CD4-positive, alpha-beta memory T cell (primary cell): ENCODE results near the gene GAPT. TPM values are rescaled to one million over a fixed set of nuclear protein-coding genes. Genes with fewer than 3 reads are reported as not detected.

Experiments used
- CTCF ChIA-PET: fragments of 350-600 bp; sonication (Branson Sonifier 250); formaldehyde crosslinking; loops from one replicate; lab custom pipeline; 2021; ENCODE audit warnings: inconsistent platforms; ENCODE audit not compliant: partially characterized antibody; lab: Charles Lee
- POLR2A ChIA-PET: fragments of 350-600 bp; sonication (Branson Sonifier 250); formaldehyde crosslinking; loops from one replicate; lab custom pipeline; 2021; ENCODE audit not compliant: partially characterized antibody; lab: Charles Lee
- DNase-seq, 5 donors: peaks; one replicate each; pipeline versions ENCODE4 v3.0.0 to v3.0.0-alpha.2; 2020 to 2022; ENCODE audit warnings: mixed read lengths in 1 of 5
- H3K27ac ChIP-seq: one replicate; pipeline ENCODE4 v1.7.0; 2013; ENCODE audit warnings: low read depth, low read length
- H3K27me3 ChIP-seq: 2 replicates; pipeline ENCODE4 v1.7.0; 2013; ENCODE audit warnings: mild to moderate bottlenecking, low read length, moderate library complexity; ENCODE audit not compliant: insufficient read depth
- H3K36me3 ChIP-seq: 2 replicates; pipeline ENCODE4 v1.7.0; 2013; ENCODE audit warnings: mild to moderate bottlenecking, low read length, moderate library complexity; ENCODE audit not compliant: insufficient read depth
- H3K4me1 ChIP-seq: 2 replicates; pipeline ENCODE4 v1.7.0; 2013; ENCODE audit warnings: mild to moderate bottlenecking, low read length, moderate library complexity; ENCODE audit not compliant: insufficient read depth
- H3K4me3 ChIP-seq, 2 donors: one replicate each; pipeline ENCODE4 v1.7.0; 2013; ENCODE audit warnings: low read length in 2 of 2, mild to moderate bottlenecking in 1 of 2
- H3K9me3 ChIP-seq, 2 donors: one replicate each; pipeline ENCODE4 v1.7.0; 2013; ENCODE audit warnings: low read length in 2 of 2, control low read depth in 1 of 2; ENCODE audit not compliant: control insufficient read depth in 1 of 2
- H3K27ac Mint-ChIP-seq, 7 donors: one replicate each; pipeline ENCODE4 v1.8.0; 2020 to 2021; ENCODE audit warnings: mixed read lengths in 7 of 7, mild to moderate bottlenecking in 6 of 7, inconsistent platforms in 3 of 7, moderate library complexity in 3 of 7
- H3K27me3 Mint-ChIP-seq, 2 donors: one replicate each; pipeline ENCODE4 v1.8.0; 2020 to 2021; ENCODE audit warnings: mixed read lengths in 2 of 2
- H3K36me3 Mint-ChIP-seq, 2 donors: one replicate each; pipeline ENCODE4 v1.8.0; 2020 to 2021; ENCODE audit warnings: mixed read lengths in 2 of 2, inconsistent platforms in 1 of 2, mild to moderate bottlenecking in 1 of 2
- H3K4me1 Mint-ChIP-seq, 4 donors: one replicate each; pipeline ENCODE4 v1.8.0; 2020 to 2021; ENCODE audit warnings: mixed read lengths in 4 of 4, mild to moderate bottlenecking in 1 of 4
- H3K4me3 Mint-ChIP-seq, 8 donors: one replicate each; pipeline ENCODE4 v1.8.0; 2020 to 2021; ENCODE audit warnings: mixed read lengths in 8 of 8, mild to moderate bottlenecking in 7 of 8, moderate library complexity in 6 of 8, inconsistent platforms in 3 of 8
- H3K9me3 Mint-ChIP-seq, 8 donors: one replicate each; pipeline ENCODE4 v1.8.0; 2020 to 2021; ENCODE audit warnings: mixed read lengths in 8 of 8, mild to moderate bottlenecking in 5 of 8, inconsistent platforms in 3 of 8, moderate library complexity in 1 of 8
- intact Hi-C: fragments of 100-400 bp; cut with micrococcal nuclease; formaldehyde crosslinking; loops from one replicate; pipeline ENCODE4 v1.15.1; 2023
- polyA plus RNA-seq, 2 donors: library from polyadenylated mRNA; unstranded; fragments of 300-500 nt; fragmentation: Illumina TruSeq; gene quantifications; one replicate each; pipeline ENCODE4 v1.2.3, GENCODE V29; 2021
- total RNA-seq, 2 experiments: library from RNA; stranded (reverse); gene quantifications; one replicate each; pipeline ENCODE4 v1.2.3, GENCODE V29; 2021

The GAPT gene
- total and polyA plus RNA-seq, 4 experiments from 2014 or later: 2.0 TPM; not detected in 3

GRCh38 chr5:58501778-58502417 lies 10.7 kb downstream of the GAPT start:
- no peaks in the 10 kb centered on the region for H3K36me3 Mint-ChIP-seq
- Histone ChIP-seq H3K4me1 (no peaks in the 10 kb centered on the region), H3K9me3 (no peaks in the 10 kb centered on the region), H3K27ac (no peak overlapping the region), H3K36me3 (no peaks in the 10 kb centered on the region), H3K27me3 (no peaks in the 10 kb centered on the region), H3K4me3 (no peak overlapping the region)
- ChIA-PET CTCF (no interaction called here), POLR2A (no interaction called here)
- intact Hi-C loops: no loop called here
- H3K4me1 Mint-ChIP-seq: peaks cover 0 to 5% (median 3%) of the 10 kb centered on the region in 4 donors
- H3K27me3 Mint-ChIP-seq: peaks cover 14 to 20% of the 10 kb centered on the region in 2 donors
- H3K4me3 Mint-ChIP-seq: no peak overlapping the region
- no peak for DNase-seq
- H3K9me3 Mint-ChIP-seq: peaks cover 0 to 3% (median 0%) of the 10 kb centered on the region in 8 donors
- no peak overlapping the region for H3K27ac Mint-ChIP-seq

GRCh38 chr5:58503390-58504046 lies 12.3 kb downstream of the GAPT start:
- H3K4me3 Mint-ChIP-seq: no peak overlapping the region
- no peak overlapping the region for H3K4me3 ChIP-seq
- H3K27me3 ChIP-seq: no peaks in the 10 kb centered on the region
- peaks cover 14 to 18% of the 10 kb centered on the region in 2 donors for H3K27me3 Mint-ChIP-seq
- DNase-seq: no peak
- POLR2A ChIA-PET: no interaction called here
- H3K9me3 ChIP-seq: no peaks in the 10 kb centered on the region
- H3K27ac Mint-ChIP-seq: no peak overlapping the region
- CTCF ChIA-PET: no interaction called here
- intact Hi-C loops: no loop called here
- H3K36me3 ChIP-seq: no peaks in the 10 kb centered on the region
- H3K4me1 ChIP-seq: no peaks in the 10 kb centered on the region
- no peak overlapping the region for H3K27ac ChIP-seq
- peaks cover 0 to 5% (median 3%) of the 10 kb centered on the region in 4 donors for H3K4me1 Mint-ChIP-seq
- no peaks in the 10 kb centered on the region for H3K36me3 Mint-ChIP-seq
- H3K9me3 Mint-ChIP-seq: peaks cover 0 to 3% (median 0%) of the 10 kb centered on the region in 8 donors

- no peaks in the 10 kb centered on the region for H3K36me3 Mint-ChIP-seq
- CTCF ChIA-PET: no interaction called here
- POLR2A ChIA-PET: no interaction called here
- H3K4me1 Mint-ChIP-seq: peaks cover 0 to 3% (median 2%) of the 10 kb centered on the region in 4 donors
- Histone ChIP-seq H3K4me1 (no peaks in the 10 kb centered on the region), H3K36me3 (no peaks in the 10 kb centered on the region), H3K27ac (no peak overlapping the region), H3K27me3 (no peaks in the 10 kb centered on the region), H3K9me3 (no peaks in the 10 kb centered on the region), H3K4me3 (no peak overlapping the region)
- no peak for DNase-seq
- H3K9me3 Mint-ChIP-seq: peaks cover 0 to 3% (median 0%) of the 10 kb centered on the region in 8 donors
- intact Hi-C loops: no loop called here
- H3K27ac Mint-ChIP-seq: no peak overlapping the region
- peaks cover 14 to 16% of the 10 kb centered on the region in 2 donors for H3K27me3 Mint-ChIP-seq
- no peak overlapping the region for H3K4me3 Mint-ChIP-seq
Measured at GRCh38 chr5:58504766-58505165, 13.5 kb downstream of the GAPT start.

- H3K9me3 ChIP-seq: no peaks in the 10 kb centered on the region
- Mint-ChIP-seq H3K27me3 (peaks cover 14 to 15% of the 10 kb centered on the region in 2 donors), H3K27ac (no peak overlapping the region), H3K4me1 (no peaks in the 10 kb centered on the region), H3K36me3 (no peaks in the 10 kb centered on the region), H3K4me3 (no peak overlapping the region), H3K9me3 (peaks cover 0 to 3% (median 0%) of the 10 kb centered on the region in 8 donors)
- no peaks in the 10 kb centered on the region for H3K36me3 ChIP-seq
- no peaks in the 10 kb centered on the region for H3K27me3 ChIP-seq
- intact Hi-C loops: no loop called here
- POLR2A ChIA-PET: no interaction called here
- no peak overlapping the region for H3K27ac ChIP-seq
- no peak for DNase-seq
- CTCF ChIA-PET: no interaction called here
- no peaks in the 10 kb centered on the region for H3K4me1 ChIP-seq
- no peak overlapping the region for H3K4me3 ChIP-seq
Measured at GRCh38 chr5:58505502-58505901, 14.3 kb downstream of the GAPT start.

GRCh38 chr5:58505971-58506640 lies 14.9 kb downstream of the GAPT start:
- Mint-ChIP-seq H3K36me3 (no peaks in the 10 kb centered on the region), H3K4me1 (no peaks in the 10 kb centered on the region), H3K9me3 (peaks cover 0 to 2% (median 0%) of the 10 kb centered on the region in 8 donors), H3K27ac (no peak overlapping the region), H3K4me3 (no peak overlapping the region), H3K27me3 (peaks cover 16 to 17% of the 10 kb centered on the region in 2 donors)
- ChIA-PET CTCF (no interaction called here), POLR2A (no interaction called here)
- Histone ChIP-seq H3K27ac (no peak overlapping the region), H3K4me3 (no peak overlapping the region), H3K27me3 (no peaks in the 10 kb centered on the region), H3K4me1 (no peaks in the 10 kb centered on the region), H3K9me3 (no peaks in the 10 kb centered on the region), H3K36me3 (no peaks in the 10 kb centered on the region)
- DNase-seq: no peak
- intact Hi-C loops: no loop called here

- H3K27me3 Mint-ChIP-seq: peaks cover 11 to 13% of the 10 kb centered on the region in 2 donors
- CTCF ChIA-PET: no interaction called here
- intact Hi-C loops: no loop called here
Measured at GRCh38 chr5:58507715-58508114, 16.5 kb downstream of the GAPT start.

GRCh38 chr5:58517198-58517597 lies 26.0 kb downstream of the GAPT start:
- Mint-ChIP-seq H3K4me3 (no peak overlapping the region), H3K9me3 (peaks cover 2 to 41% (median 28%) of the 10 kb centered on the region in 8 donors), H3K4me1 (no peaks in the 10 kb centered on the region), H3K36me3 (no peaks in the 10 kb centered on the region), H3K27ac (no peak overlapping the region), H3K27me3 (peaks cover 3 to 5% of the 10 kb centered on the region in 2 donors)
- no peaks in the 10 kb centered on the region for H3K9me3 ChIP-seq
- H3K27me3 ChIP-seq: no peaks in the 10 kb centered on the region
- H3K36me3 ChIP-seq: no peaks in the 10 kb centered on the region
- H3K27ac ChIP-seq: no peak overlapping the region
- ChIA-PET CTCF (no interaction called here), POLR2A (no interaction called here)
- no peak overlapping the region for H3K4me3 ChIP-seq
- no peaks in the 10 kb centered on the region for H3K4me1 ChIP-seq
- intact Hi-C loops: no loop called here
- no peak for DNase-seq

More at GRCh38 chr5:58507715-58508114, 16.5 kb downstream of the GAPT start:
- Histone ChIP-seq H3K4me1 (no peaks in the 10 kb centered on the region), H3K27ac (no peak overlapping the region), H3K4me3 (no peak overlapping the region), H3K27me3 (no peaks in the 10 kb centered on the region), H3K9me3 (no peaks in the 10 kb centered on the region), H3K36me3 (no peaks in the 10 kb centered on the region)
- Mint-ChIP-seq H3K27ac (no peak overlapping the region), H3K9me3 (peaks cover 0 to 3% (median 0%) of the 10 kb centered on the region in 8 donors), H3K36me3 (no peaks in the 10 kb centered on the region), H3K4me1 (no peaks in the 10 kb centered on the region), H3K4me3 (no peak overlapping the region)
- POLR2A ChIA-PET: no interaction called here
- DNase-seq: no peak
